GM18520 (cell line): ENCODE measurements around the gene SRGAP3.

ENCODE experiments used
- ATAC-seq: cut with Tn5 transposase; IDR thresholded peaks from one replicate; pipeline ENCODE4 v1.9.1; 2021; ENCODE audit not compliant: unreplicated experiment

Gene SRGAP3

GRCh38 chr3:9066775-9067174 lies 182.7 kb downstream of the SRGAP3 start:
- no peak for ATAC-seq

GRCh38 chr3:9066141-9066540 lies 183.3 kb downstream of the SRGAP3 start:
- ATAC-seq, result no peak

GRCh38 chr3:9064850-9065249 lies 184.6 kb downstream of the SRGAP3 start:
- ATAC-seq, result no peak

- no peak for ATAC-seq
Observed at GRCh38 chr3:9064251-9064650, 185.2 kb downstream of the SRGAP3 start.

- no peak for ATAC-seq
Observed at GRCh38 chr3:9062570-9062969, 186.9 kb downstream of the SRGAP3 start.

GRCh38 chr3:9061634-9062033 lies 187.8 kb downstream of the SRGAP3 start:
- no peak for ATAC-seq

- no peak for ATAC-seq
Observed at GRCh38 chr3:9059489-9060400, 189.7 kb downstream of the SRGAP3 start.

- ATAC-seq, result no peak
Observed at GRCh38 chr3:9056581-9056980, 192.9 kb downstream of the SRGAP3 start.

GRCh38 chr3:9047452-9048346 lies 201.7 kb downstream of the SRGAP3 start:
- no peak for ATAC-seq

- ATAC-seq, result no peak
Observed at GRCh38 chr3:9045371-9045770, 204.1 kb downstream of the SRGAP3 start.

GRCh38 chr3:9043063-9043462 lies 206.4 kb downstream of the SRGAP3 start:
- ATAC-seq, result no peak

GRCh38 chr3:9041626-9042025 lies 207.8 kb downstream of the SRGAP3 start:
- no peak for ATAC-seq

- no peak for ATAC-seq
Observed at GRCh38 chr3:9040996-9041395, 208.4 kb downstream of the SRGAP3 start.

GRCh38 chr3:9037144-9037711 lies 212.2 kb downstream of the SRGAP3 start:
- ATAC-seq, result no peak

- no peak for ATAC-seq
Observed at GRCh38 chr3:9036404-9037131, 212.9 kb downstream of the SRGAP3 start.

- no peak for ATAC-seq
Observed at GRCh38 chr3:9035961-9036360, 213.5 kb downstream of the SRGAP3 start.

- ATAC-seq, result no peak
Observed at GRCh38 chr3:9035473-9035872, 214.0 kb downstream of the SRGAP3 start.

GRCh38 chr3:9033867-9034266 lies 215.6 kb downstream of the SRGAP3 start:
- no peak for ATAC-seq

- ATAC-seq, result no peak
Observed at GRCh38 chr3:9032231-9032777, 217.1 kb downstream of the SRGAP3 start.

- ATAC-seq, result no peak
Observed at GRCh38 chr3:9030034-9030433, 219.4 kb downstream of the SRGAP3 start.

GRCh38 chr3:9028134-9028533 lies 221.3 kb downstream of the SRGAP3 start:
- ATAC-seq, result no peak
